HEK293 (cell line): ENCODE data around the gene TREM1.

Experiments used
- ZBTB8A ChIP-seq: fragments of 450-650 bp; formaldehyde crosslinking; IDR thresholded peaks from 2 replicates; pipeline ENCODE4 v1.5.1; 2016; ENCODE audit warnings: missing biosample characterization, missing genetic modification characterization
- TF ChIP-seq, protein P1 (sequence below): fragments of 450-650 bp; formaldehyde crosslinking; IDR thresholded peaks from 2 replicates; pipeline ENCODE4 v1.5.1; 2016; ENCODE audit warnings: missing biosample characterization, missing genetic modification characterization

DNA sequence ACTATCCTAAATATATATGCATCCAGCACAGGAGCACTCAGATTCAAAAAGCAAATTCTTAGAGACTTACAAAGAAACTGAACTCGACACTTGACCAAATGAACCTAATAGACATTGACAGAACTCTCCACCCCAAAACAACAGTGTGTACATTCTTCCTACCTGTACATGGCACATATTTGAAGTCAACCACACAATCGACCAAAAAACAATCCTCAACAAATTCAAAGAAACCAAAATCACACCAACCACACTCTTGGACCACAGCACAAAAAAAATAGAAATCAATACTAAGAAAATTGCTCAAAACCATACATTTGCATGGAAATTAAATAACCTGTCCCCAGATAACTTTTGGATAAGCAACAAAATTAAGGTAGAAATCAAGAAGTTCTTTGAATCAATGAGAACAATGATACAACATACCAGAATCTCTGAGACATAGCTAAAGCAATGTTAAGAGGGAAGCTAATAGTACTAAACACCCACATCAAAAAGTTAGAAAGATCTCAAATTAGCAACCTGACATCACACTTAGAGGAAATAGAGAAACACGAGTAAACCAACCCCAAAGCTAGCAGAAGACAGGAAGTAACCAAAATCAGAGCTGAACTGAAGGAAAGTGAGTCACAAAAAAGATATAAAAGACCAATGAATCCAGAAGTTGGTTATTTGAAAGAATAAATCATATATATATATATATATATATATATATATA is 12.5 kb upstream of the TREM1 start:
- TF ChIP-seq, protein P1, sequence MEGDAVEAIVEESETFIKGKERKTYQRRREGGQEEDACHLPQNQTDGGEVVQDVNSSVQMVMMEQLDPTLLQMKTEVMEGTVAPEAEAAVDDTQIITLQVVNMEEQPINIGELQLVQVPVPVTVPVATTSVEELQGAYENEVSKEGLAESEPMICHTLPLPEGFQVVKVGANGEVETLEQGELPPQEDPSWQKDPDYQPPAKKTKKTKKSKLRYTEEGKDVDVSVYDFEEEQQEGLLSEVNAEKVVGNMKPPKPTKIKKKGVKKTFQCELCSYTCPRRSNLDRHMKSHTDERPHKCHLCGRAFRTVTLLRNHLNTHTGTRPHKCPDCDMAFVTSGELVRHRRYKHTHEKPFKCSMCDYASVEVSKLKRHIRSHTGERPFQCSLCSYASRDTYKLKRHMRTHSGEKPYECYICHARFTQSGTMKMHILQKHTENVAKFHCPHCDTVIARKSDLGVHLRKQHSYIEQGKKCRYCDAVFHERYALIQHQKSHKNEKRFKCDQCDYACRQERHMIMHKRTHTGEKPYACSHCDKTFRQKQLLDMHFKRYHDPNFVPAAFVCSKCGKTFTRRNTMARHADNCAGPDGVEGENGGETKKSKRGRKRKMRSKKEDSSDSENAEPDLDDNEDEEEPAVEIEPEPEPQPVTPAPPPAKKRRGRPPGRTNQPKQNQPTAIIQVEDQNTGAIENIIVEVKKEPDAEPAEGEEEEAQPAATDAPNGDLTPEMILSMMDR = no peak
- TF ChIP-seq ZBTB8A = no peak
